ENCODE results near the gene SCEL. TPM values are rescaled to one million over a fixed set of nuclear protein-coding genes. Genes with fewer than 3 reads are reported as not detected.

The SCEL gene
- total and polyA plus RNA-seq, 2 of the 8 experiments (the other 6 are each of a cell fraction or from before 2014, with no cell fraction given): not detected

DNA sequence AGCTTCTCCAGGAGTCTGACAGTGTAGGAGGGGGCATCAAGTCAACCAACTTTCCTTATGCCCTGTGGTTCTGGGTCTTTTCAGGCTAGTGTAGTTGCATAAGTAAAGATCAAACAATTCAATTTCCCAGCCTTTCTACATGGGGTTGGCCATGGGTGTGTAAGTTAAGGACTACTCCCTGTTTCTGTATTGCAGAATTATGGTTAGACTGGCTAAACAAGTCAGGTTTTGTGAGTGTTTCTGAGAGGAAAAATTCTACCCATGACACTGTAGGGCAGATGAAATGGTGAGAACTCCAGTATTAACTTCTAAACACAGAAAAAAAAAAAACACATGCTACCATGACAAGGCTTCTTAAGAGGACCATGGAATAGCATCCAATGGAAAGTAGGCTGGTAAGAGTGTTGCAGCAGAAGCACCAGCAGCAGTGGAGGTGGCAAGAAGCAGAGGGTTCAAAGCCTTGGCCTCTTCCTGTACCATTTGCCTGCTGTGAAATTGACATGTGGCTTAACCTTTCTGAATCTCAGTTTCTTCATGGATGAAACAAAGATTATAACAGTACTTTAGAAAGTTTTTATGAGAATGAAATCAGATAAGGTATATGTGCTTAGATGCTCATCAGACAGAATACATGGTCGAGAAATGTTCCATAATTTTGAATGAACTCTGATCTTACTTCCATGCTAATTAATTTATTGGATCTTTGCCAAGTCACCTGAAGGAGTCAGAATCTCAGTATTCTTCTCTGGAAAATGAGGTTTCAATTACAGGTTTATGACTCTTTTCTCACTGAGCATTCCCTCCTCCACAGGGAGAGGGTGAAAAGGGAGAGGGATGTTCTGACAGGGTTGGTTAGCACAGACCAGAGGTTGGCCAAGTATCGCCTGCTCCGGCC, 11.4 kb upstream of the SCEL start:
- Histone ChIP-seq H4K8ac (ENCODE audit: extremely low read depth, insufficient read depth, low read length) (no peak overlapping the region), H3K4me2 (ENCODE audit: insufficient read depth in 1 of 2, low read depth in 2 of 2, low read length in 2 of 2) (no peak overlapping the region), H3K56ac (replicated peaks; ENCODE audit: insufficient read length, low read depth, low read length) (no peak overlapping the region), H2BK120ac (replicated peaks; ENCODE audit: low read depth, low read length) (no peak overlapping the region), H2AK5ac (ENCODE audit: low read depth, low read length) (no peak overlapping the region), H3K14ac (ENCODE audit: insufficient read length) (no peak overlapping the region), H3K27ac (ENCODE audit: low read depth, low read length) (no peak overlapping the region), H2BK5ac (ENCODE audit: low read depth, low read length) (no peak overlapping the region), H3K23ac (ENCODE audit: insufficient read length) (no peak overlapping the region), H3K36me3 (ENCODE audit: control insufficient read depth in 2 of 4, insufficient read depth in 4 of 4, low read length in 3 of 4) (no peaks in the 10 kb centered on the region), H2BK15ac (ENCODE audit: low read length) (no peak overlapping the region), H3K9me3 (ENCODE audit: insufficient read depth in 2 of 2, low read depth in 1 of 2, low read length in 1 of 2) (no peaks in the 10 kb centered on the region), H4K20me1 (replicated peaks in 1 of 2; ENCODE audit: control insufficient read depth in 1 of 2, insufficient read depth in 2 of 2, low read length in 2 of 2) (no peaks in the 10 kb centered on the region), H3K79me2 (ENCODE audit: control insufficient read depth in 1 of 2, insufficient read depth in 2 of 2, low read length in 2 of 2) (no peaks in the 10 kb centered on the region), H4K91ac (replicated peaks; ENCODE audit: insufficient read length, low read length) (no peak overlapping the region), H3K4ac (replicated peaks; ENCODE audit: insufficient read length, low read depth, low read length) (no peak overlapping the region), H3K79me1 (ENCODE audit: low read depth, low read length) (no peaks in the 10 kb centered on the region), H3K23me2 (ENCODE audit: low read depth, low read length) (no peaks in the 10 kb centered on the region), H2BK20ac (ENCODE audit: low read length) (no peak overlapping the region), H2BK12ac (ENCODE audit: low read depth, low read length) (no peak overlapping the region), H3K9ac (replicated peaks in 1 of 4; ENCODE audit: extremely low read depth in 1 of 4, low read depth in 3 of 4, low read length in 3 of 4) (no peak overlapping the region), H3K4me3 (ENCODE audit: extremely low read depth in 1 of 4, insufficient read depth in 2 of 4, low read depth in 3 of 4, low read length in 4 of 4) (no peak overlapping the region), H3K27me3 (replicated peaks in 1 of 4; ENCODE audit: control insufficient read depth in 3 of 4, extremely low read depth in 1 of 4, insufficient read depth in 3 of 4, low read length in 3 of 4) (no peaks in the 10 kb centered on the region), H2AFZ (ENCODE audit: low read length) (no peak overlapping the region), H3K18ac (ENCODE audit: extremely low read depth, low read length) (no peak overlapping the region), H4K5ac (ENCODE audit: insufficient read length, low read depth, low read length) (no peak overlapping the region), H3K4me1 (replicated peaks in 1 of 4; ENCODE audit: control insufficient read depth in 3 of 4, insufficient read depth in 4 of 4, low read length in 3 of 4) (no peaks in the 10 kb centered on the region; a peak in 1 of 7 replicates)
- DNase-seq (ENCODE audit: low read depth in 1 of 2, low spot score in 2 of 2): no peak
- FAIRE-seq: no peak
- ChIA-PET POLR2A (ENCODE audit: partially characterized antibody) (no interaction called here), CTCF (ENCODE audit: partially characterized antibody) (no interaction called here)
- whole genome bisulfite sequencing, 2 experiments (ENCODE audit: extremely low coverage in 1 of 2, insufficient coverage in 1 of 2, insufficient read length in 1 of 2, insufficient replicate concordance in 2 of 2, low coverage in 1 of 2, low lambda C conversion rate in 2 of 2, missing lambda C conversion rate in 1 of 2): 95% methylated on average over 3 of the region's 3 CpGs; no CpG with 5 or more reads in 1 of the 2 experiments
